K562 (cell line): Measurements from ENCODE around the gene ZNF197. TPM values are rescaled to one million over a fixed set of nuclear protein-coding genes. Genes with fewer than 3 reads are reported as not detected.

ENCODE experiments used
- HDAC3 ChIP-seq: fragments of 450-650 bp; IDR thresholded peaks from 2 replicates; pipeline ENCODE4 v1.6.1; 2018; ENCODE audit warnings: borderline replicate concordance, mild to moderate bottlenecking, moderate library complexity; ENCODE audit not compliant: partially characterized antibody
- JUND ChIP-seq, 2 experiments: IDR thresholded peaks; 2 replicates in 1 of 2; 3 replicates in 1 of 2; pipeline ENCODE4 v1.6.1; 2011; ENCODE audit warnings: borderline replicate concordance in 2 of 2, low read depth in 2 of 2, low read length in 2 of 2, improper control_type of control experiment in 1 of 2, missing biosample characterization in 1 of 2, missing genetic modification characterization in 1 of 2, missing genetic modification reagents in 1 of 2
- KLF6 ChIP-seq: fragments of 250-450 bp; sonication (Bioruptor Pico); IDR thresholded peaks from 2 replicates; pipeline ENCODE4 v1.4.0; 2020; ENCODE audit warnings: mild to moderate bottlenecking, moderate library complexity, borderline replicate concordance
- MLX ChIP-seq, 2 experiments: fragments of 450-650 bp in 1 of 2; sonication (generic) in 1 of 2; formaldehyde crosslinking; conservative IDR thresholded peaks; 2 replicates each; pipeline versions ENCODE4 v1.4.0 to v1.8.1; 2020 to 2022; ENCODE audit warnings: mild to moderate bottlenecking in 1 of 2, missing genetic modification reagents in 1 of 2
- PHF20 ChIP-seq: fragments of 450-650 bp; IDR thresholded peaks from 2 replicates; pipeline ENCODE4 v1.6.1; 2018; ENCODE audit not compliant: partially characterized antibody
- POLR2A ChIP-seq: fragments of 450-650 bp; conservative IDR thresholded peaks from 2 replicates; pipeline ENCODE4 v1.6.1; 2016
- POLR2AphosphoS5 ChIP-seq: IDR thresholded peaks from 2 replicates; pipeline ENCODE4 v1.6.1; 2011; ENCODE audit warnings: mild to moderate bottlenecking, low read depth, low read length, moderate library complexity; ENCODE audit not compliant: control insufficient read depth, insufficient read depth
- PYGO2 ChIP-seq: fragments of 450-650 bp; IDR thresholded peaks from 2 replicates; pipeline ENCODE4 v1.6.1; 2016; ENCODE audit warnings: mild to moderate bottlenecking, missing genetic modification characterization, moderate library complexity, missing compliant biosample characterization
- RB1 ChIP-seq: fragments of 450-650 bp; IDR thresholded peaks from 2 replicates; pipeline ENCODE4 v1.6.1; 2017; ENCODE audit warnings: low read depth, mild to moderate bottlenecking
- SIN3A ChIP-seq, 2 experiments: fragments of 150-350 bp in 1 of 2; IDR thresholded peaks; 2 replicates each; pipeline ENCODE4 v1.6.1; 2011 to 2016; ENCODE audit warnings: borderline replicate concordance in 2 of 2, low read depth in 2 of 2, low read length in 2 of 2, mild to moderate bottlenecking in 2 of 2, moderate library complexity in 2 of 2; ENCODE audit not compliant: control insufficient read depth in 1 of 2
- ZNF134 ChIP-seq: fragments of 250-450 bp; sonication (Bioruptor Pico); conservative IDR thresholded peaks from 2 replicates; pipeline ENCODE4 v1.4.0; 2020
- ZNF174 ChIP-seq: fragments of 250-450 bp; sonication (Bioruptor Pico); IDR thresholded peaks from 2 replicates; pipeline ENCODE4 v1.4.0; 2020; ENCODE audit warnings: mild to moderate bottlenecking
- ZNF24 ChIP-seq: fragments of 450-650 bp; IDR thresholded peaks from 2 replicates; pipeline ENCODE4 v1.6.1; 2016
- ZNF444 ChIP-seq: fragments of 250-450 bp; sonication (Bioruptor Pico); IDR thresholded peaks from 2 replicates; pipeline ENCODE4 v1.4.0; 2020; ENCODE audit warnings: mild to moderate bottlenecking, moderate library complexity
- ZNF586 ChIP-seq: fragments of 450-650 bp; formaldehyde crosslinking; conservative IDR thresholded peaks from 2 replicates; pipeline ENCODE4 v1.4.0; 2020; ENCODE audit warnings: mild to moderate bottlenecking, moderate library complexity
- ZNF740 ChIP-seq, 3 experiments: fragments of 200-800 bp in 1 of 3; sonication (Bioruptor generic) in 1 of 3; sonication (generic) in 1 of 3; formaldehyde crosslinking in 1 of 3; IDR thresholded peaks; 2 replicates each; pipeline versions ENCODE4 v1.6.1 to v1.8.0; 2016 to 2022; ENCODE audit warnings: mild to moderate bottlenecking in 2 of 3, missing compliant biosample characterization in 2 of 3, missing genetic modification characterization in 2 of 3, missing genetic modification reagents in 1 of 3
- ZNF830 ChIP-seq: fragments of 250-450 bp; sonication (Bioruptor Pico); IDR thresholded peaks from 2 replicates; pipeline ENCODE4 v1.5.0; 2021; ENCODE audit warnings: mild to moderate bottlenecking
- polyA plus RNA-seq, 8 experiments: library from polyadenylated mRNA; depleted of rRNA in 4 of 8; stranded (reverse) in 5 of 8; unstranded in 3 of 8; fragments of >200 nt; fragmentation: Nextera tagmentation in 2 of 8; fragmentation: Illumina TruSeq in 1 of 8; extraction: Ambion mirVana in 2 of 8; extraction: Trizol in 1 of 8; gene quantifications; 2 replicates each; pipeline versions ENCODE4 v1.2.1 to v1.2.3, GENCODE V29; 2011 to 2014; ENCODE audit warnings: inconsistent platforms in 1 of 8, missing spikeins in 1 of 8
- total RNA-seq, 7 experiments: library from RNA; depleted of rRNA in 6 of 7; stranded (reverse); fragments of >200 nt in 6 of 7; fragmentation: Illumina TruSeq in 2 of 7; extraction: Trizol in 2 of 7; gene quantifications; 2 replicates each; pipeline versions ENCODE4 v1.2.1 to v1.2.3, GENCODE V29; 2011 to 2021; ENCODE audit warnings: low replicate concordance in 1 of 7
- TF ChIP-seq, protein P1 (sequence below): fragments of 450-650 bp; IDR thresholded peaks from 2 replicates; pipeline ENCODE4 v1.6.1; 2017; ENCODE audit warnings: antibody characterized with exemption
- TF ChIP-seq, protein P2 (sequence below): fragments of 250-450 bp; sonication (Bioruptor Pico); IDR thresholded peaks from 2 replicates; pipeline ENCODE4 v1.5.0; 2021
- TF ChIP-seq, protein P3 (sequence below): sonication (generic); formaldehyde crosslinking; IDR thresholded peaks from 2 replicates; pipeline ENCODE4 v1.8.0; 2022; ENCODE audit warnings: missing genetic modification reagents, mild to moderate bottlenecking, borderline replicate concordance

Gene ZNF197
- total and polyA plus RNA-seq, 9 of the 15 experiments (the other 6 are each of a cell fraction or from before 2014, with no cell fraction given), result 3.5 to 19.1 (median 13.7) TPM

DNA sequence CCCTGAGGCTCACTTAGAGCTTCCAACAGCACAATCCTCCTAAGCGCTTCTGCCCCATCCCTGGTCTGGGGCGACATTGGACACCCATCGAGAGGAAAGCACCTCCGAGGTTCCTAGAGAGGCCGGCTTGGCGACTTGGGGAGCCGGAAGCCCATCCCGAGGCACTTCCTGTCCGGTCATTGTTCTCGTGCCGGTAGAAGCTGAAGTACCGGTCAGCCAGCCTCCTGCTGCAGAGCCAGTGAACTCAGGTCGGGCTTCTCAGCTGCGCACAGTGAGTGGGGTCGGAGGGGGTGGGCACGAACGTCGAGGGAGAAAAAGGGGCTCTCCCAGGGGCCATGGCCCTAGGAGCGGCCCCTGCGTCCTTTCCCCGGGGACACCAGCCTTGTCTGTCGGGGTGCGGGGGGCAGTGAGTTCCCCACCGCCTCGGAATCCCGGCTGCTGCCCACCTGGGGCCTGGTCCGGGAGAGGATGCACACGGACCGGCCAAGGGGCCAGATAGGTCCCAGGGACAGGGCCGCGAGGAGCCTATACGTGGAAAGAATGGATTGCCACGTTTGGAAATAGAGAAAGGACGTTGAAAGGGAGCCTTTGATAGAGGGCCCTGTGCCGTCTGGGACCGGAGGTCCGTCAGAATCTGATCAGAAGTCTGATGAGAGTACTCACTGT lies 23.9 kb downstream of the ZNF197 start, which contains the start of gene ZNF35 (continued):
- TF ChIP-seq, protein P1, sequence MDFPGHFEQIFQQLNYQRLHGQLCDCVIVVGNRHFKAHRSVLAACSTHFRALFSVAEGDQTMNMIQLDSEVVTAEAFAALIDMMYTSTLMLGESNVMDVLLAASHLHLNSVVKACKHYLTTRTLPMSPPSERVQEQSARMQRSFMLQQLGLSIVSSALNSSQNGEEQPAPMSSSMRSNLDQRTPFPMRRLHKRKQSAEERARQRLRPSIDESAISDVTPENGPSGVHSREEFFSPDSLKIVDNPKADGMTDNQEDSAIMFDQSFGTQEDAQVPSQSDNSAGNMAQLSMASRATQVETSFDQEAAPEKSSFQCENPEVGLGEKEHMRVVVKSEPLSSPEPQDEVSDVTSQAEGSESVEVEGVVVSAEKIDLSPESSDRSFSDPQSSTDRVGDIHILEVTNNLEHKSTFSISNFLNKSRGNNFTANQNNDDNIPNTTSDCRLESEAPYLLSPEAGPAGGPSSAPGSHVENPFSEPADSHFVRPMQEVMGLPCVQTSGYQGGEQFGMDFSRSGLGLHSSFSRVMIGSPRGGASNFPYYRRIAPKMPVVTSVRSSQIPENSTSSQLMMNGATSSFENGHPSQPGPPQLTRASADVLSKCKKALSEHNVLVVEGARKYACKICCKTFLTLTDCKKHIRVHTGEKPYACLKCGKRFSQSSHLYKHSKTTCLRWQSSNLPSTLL, result no peak
- TF ChIP-seq PHF20 (peak; percentile 95), ZNF586 (CRISPR knock-in tag) (no peak), ZNF134 (CRISPR knock-in tag) (no peak), JUND (IDR thresholded peaks at IDR 0.05; ENCODE audit: borderline replicate concordance, low read depth, low read length) (peak; percentile 62; the same call in 1 of the 2 replicates), JUND (tag; IDR thresholded peaks at IDR 0.05; ENCODE audit: borderline replicate concordance, low read depth, low read length) (no peak; the same call in 2 of the 3 replicates), ZNF740 (CRISPR knock-in tag; IDR thresholded peaks at IDR 0.05) (no peak), ZNF740 (tag; IDR thresholded peaks at IDR 0.05) (no peak), PYGO2 (no peak), ZNF830 (CRISPR knock-in tag) (no peak), KLF6 (CRISPR knock-in tag) (no peak), ZNF174 (CRISPR knock-in tag) (no peak), RB1 (peak; percentile 61), POLR2A (peak; percentile 89), MLX (CRISPR knock-in tag; conservative IDR thresholded peaks at IDR 0.05) (no peak), HDAC3 (no peak), ZNF24 (no peak), POLR2AphosphoS5 (peak; percentile 80), ZNF444 (CRISPR knock-in tag) (no peak), SIN3A (IDR thresholded peaks at IDR 0.05; ENCODE audit: borderline replicate concordance in 2 of 2, control insufficient read depth in 1 of 2, low read depth in 2 of 2, low read length in 2 of 2) (peak; percentile 66 to 93; a peak in 2 of 4 replicates)
- TF ChIP-seq, protein P2, sequence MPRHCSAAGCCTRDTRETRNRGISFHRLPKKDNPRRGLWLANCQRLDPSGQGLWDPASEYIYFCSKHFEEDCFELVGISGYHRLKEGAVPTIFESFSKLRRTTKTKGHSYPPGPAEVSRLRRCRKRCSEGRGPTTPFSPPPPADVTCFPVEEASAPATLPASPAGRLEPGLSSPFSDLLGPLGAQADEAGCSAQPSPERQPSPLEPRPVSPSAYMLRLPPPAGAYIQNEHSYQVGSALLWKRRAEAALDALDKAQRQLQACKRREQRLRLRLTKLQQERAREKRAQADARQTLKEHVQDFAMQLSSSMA (CRISPR knock-in tag), result 0 out of 2 replicates have a peak, but pooled peaks have one; percentile 22
- TF ChIP-seq, protein P3, sequence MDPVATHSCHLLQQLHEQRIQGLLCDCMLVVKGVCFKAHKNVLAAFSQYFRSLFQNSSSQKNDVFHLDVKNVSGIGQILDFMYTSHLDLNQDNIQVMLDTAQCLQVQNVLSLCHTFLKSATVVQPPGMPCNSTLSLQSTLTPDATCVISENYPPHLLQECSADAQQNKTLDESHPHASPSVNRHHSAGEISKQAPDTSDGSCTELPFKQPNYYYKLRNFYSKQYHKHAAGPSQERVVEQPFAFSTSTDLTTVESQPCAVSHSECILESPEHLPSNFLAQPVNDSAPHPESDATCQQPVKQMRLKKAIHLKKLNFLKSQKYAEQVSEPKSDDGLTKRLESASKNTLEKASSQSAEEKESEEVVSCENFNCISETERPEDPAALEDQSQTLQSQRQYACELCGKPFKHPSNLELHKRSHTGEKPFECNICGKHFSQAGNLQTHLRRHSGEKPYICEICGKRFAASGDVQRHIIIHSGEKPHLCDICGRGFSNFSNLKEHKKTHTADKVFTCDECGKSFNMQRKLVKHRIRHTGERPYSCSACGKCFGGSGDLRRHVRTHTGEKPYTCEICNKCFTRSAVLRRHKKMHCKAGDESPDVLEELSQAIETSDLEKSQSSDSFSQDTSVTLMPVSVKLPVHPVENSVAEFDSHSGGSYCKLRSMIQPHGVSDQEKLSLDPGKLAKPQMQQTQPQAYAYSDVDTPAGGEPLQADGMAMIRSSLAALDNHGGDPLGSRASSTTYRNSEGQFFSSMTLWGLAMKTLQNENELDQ (CRISPR knock-in tag), result 0 out of 2 replicates have a peak, but pooled peaks have one; percentile 58
